Ishikawa (cell line): ENCODE results near the gene ABLIM2.

Experiments used
- CEBPB ChIP-seq: IDR thresholded peaks from 2 replicates; pipeline ENCODE4 v1.6.1; 2012
- EGR1 ChIP-seq: IDR thresholded peaks from 2 replicates; pipeline ENCODE4 v1.6.1; 2012
- EP300 ChIP-seq: IDR thresholded peaks from 2 replicates; pipeline ENCODE4 v1.6.1; 2012; ENCODE audit warnings: borderline replicate concordance
- FOXM1 ChIP-seq: IDR thresholded peaks from 2 replicates; pipeline ENCODE4 v1.6.1; 2012; ENCODE audit warnings: low read depth, borderline replicate concordance
- RAD21 ChIP-seq: IDR thresholded peaks from 2 replicates; pipeline ENCODE4 v1.6.1; 2012; ENCODE audit warnings: low read depth
- REST ChIP-seq: IDR thresholded peaks from 2 replicates; pipeline ENCODE4 v1.6.1; 2012; ENCODE audit warnings: low read depth, mild to moderate bottlenecking
- TAF1 ChIP-seq: IDR thresholded peaks from 2 replicates; pipeline ENCODE4 v1.6.1; 2012; ENCODE audit warnings: low read depth, mild to moderate bottlenecking
- YY1 ChIP-seq: IDR thresholded peaks from 2 replicates; pipeline ENCODE4 v1.6.1; 2012; ENCODE audit warnings: low read depth
- ZBTB7A ChIP-seq: IDR thresholded peaks from 2 replicates; pipeline ENCODE4 v1.6.1; 2012; ENCODE audit warnings: low read depth

- no peak for TF ChIP-seq TAF1
- TF ChIP-seq YY1: no peak
- no peak for TF ChIP-seq EP300
- TF ChIP-seq EGR1: no peak
- TF ChIP-seq CEBPB: no peak
- TF ChIP-seq ZBTB7A: no peak
- TF ChIP-seq FOXM1: no peak
- TF ChIP-seq RAD21: no peak
- no peak for TF ChIP-seq REST
Measured at GRCh38 chr4:8118035-8118434, 40.6 kb downstream of the ABLIM2 start.
